Mesenchymal stem cell (in vitro differentiated cells and primary cell): ENCODE measurements around the gene LIPN.

Experiments used
- DNase-seq: peaks from one replicate; pipeline ENCODE4 v3.0.0-alpha.2; 2013
- H2AFZ ChIP-seq: one replicate; pipeline ENCODE4 v1.6.1; 2013; ENCODE audit warnings: low read depth, mild to moderate bottlenecking, control low read depth, inconsistent platforms, low read length, moderate library complexity
- H2AK5ac ChIP-seq: 2 replicates; pipeline ENCODE4 v1.6.1; 2013; ENCODE audit warnings: low read length, moderate library complexity, mild to moderate bottlenecking, inconsistent platforms; ENCODE audit not compliant: severe bottlenecking
- H2BK120ac ChIP-seq: one replicate; pipeline ENCODE4 v1.6.1; 2013; ENCODE audit warnings: low read depth, mild to moderate bottlenecking, inconsistent platforms, low read length, moderate library complexity
- H2BK12ac ChIP-seq, 2 experiments: one replicate each; pipeline ENCODE4 v1.6.1; 2013; ENCODE audit warnings: inconsistent platforms in 2 of 2, low read length in 2 of 2, mild to moderate bottlenecking in 2 of 2, moderate library complexity in 2 of 2, control low read depth in 1 of 2
- H2BK15ac ChIP-seq: one replicate; pipeline ENCODE4 v1.6.1; 2013; ENCODE audit warnings: mild to moderate bottlenecking, low read depth, inconsistent platforms; ENCODE audit not compliant: poor library complexity, severe bottlenecking
- H2BK5ac ChIP-seq: 2 replicates; pipeline ENCODE4 v1.6.1; 2013; ENCODE audit warnings: low read depth, mild to moderate bottlenecking, low read length, control low read depth, inconsistent platforms; ENCODE audit not compliant: poor library complexity, severe bottlenecking
- H3K14ac ChIP-seq, 2 experiments: one replicate each; pipeline ENCODE4 v1.6.1; 2013; ENCODE audit warnings: inconsistent platforms in 2 of 2, low read length in 2 of 2, control low read depth in 1 of 2, mild to moderate bottlenecking in 1 of 2, moderate library complexity in 1 of 2
- H3K18ac ChIP-seq, 2 experiments: one replicate each; pipeline ENCODE4 v1.6.1; 2013; ENCODE audit warnings: inconsistent platforms in 2 of 2, low read length in 2 of 2, control low read depth in 1 of 2, low read depth in 1 of 2, mild to moderate bottlenecking in 1 of 2
- H3K23ac ChIP-seq, 2 experiments: one replicate each; pipeline ENCODE4 v1.6.1; 2013; ENCODE audit warnings: inconsistent platforms in 2 of 2, low read length in 2 of 2, mild to moderate bottlenecking in 2 of 2, moderate library complexity in 2 of 2, control low read depth in 1 of 2
- H3K27ac ChIP-seq: 2 replicates; pipeline ENCODE4 v1.5.1; 2013; ENCODE audit warnings: mild to moderate bottlenecking, moderate library complexity, low read length, control low read depth, inconsistent platforms; ENCODE audit not compliant: poor library complexity, severe bottlenecking
- H3K27me3 ChIP-seq, 2 experiments: 2 replicates each; pipeline versions ENCODE4 v1.6.1 to v1.7.0; 2013; ENCODE audit warnings: low read length in 2 of 2, mild to moderate bottlenecking in 2 of 2, moderate library complexity in 2 of 2, control low read depth in 1 of 2, inconsistent platforms in 1 of 2; ENCODE audit not compliant: control insufficient read depth in 1 of 2, insufficient read depth in 1 of 2
- H3K36me3 ChIP-seq, 2 experiments: 2 replicates each; pipeline versions ENCODE4 v1.6.1 to v1.7.0; 2013; ENCODE audit warnings: low read length in 2 of 2, control low read depth in 1 of 2, inconsistent platforms in 1 of 2, low read depth in 1 of 2, mild to moderate bottlenecking in 1 of 2; ENCODE audit not compliant: insufficient read depth in 2 of 2, control insufficient read depth in 1 of 2
- H3K4ac ChIP-seq, 2 experiments: one replicate each; pipeline ENCODE4 v1.6.1; 2013; ENCODE audit warnings: inconsistent platforms in 2 of 2, low read length in 2 of 2, mild to moderate bottlenecking in 2 of 2, moderate library complexity in 2 of 2, control low read depth in 1 of 2, low read depth in 1 of 2
- H3K4me1 ChIP-seq: 2 replicates; pipeline ENCODE4 v1.6.1; 2013; ENCODE audit warnings: low read depth, low read length, control low read depth; ENCODE audit not compliant: control insufficient read depth, insufficient read depth
- H3K4me2 ChIP-seq: 2 replicates; pipeline ENCODE4 v1.6.1; 2013; ENCODE audit warnings: low read length, mild to moderate bottlenecking, inconsistent platforms; ENCODE audit not compliant: poor library complexity, severe bottlenecking
- H3K4me3 ChIP-seq, 2 experiments: 2 replicates each; pipeline versions ENCODE4 v1.5.1 to v1.7.0; 2013; ENCODE audit warnings: low read length in 2 of 2, mild to moderate bottlenecking in 2 of 2, control low read depth in 1 of 2, low read depth in 1 of 2; ENCODE audit not compliant: insufficient read depth in 1 of 2
- H3K79me1 ChIP-seq: replicated peaks from 2 replicates; pipeline ENCODE4 v1.6.1; 2013; ENCODE audit warnings: mild to moderate bottlenecking, control low read depth, low read length, inconsistent platforms; ENCODE audit not compliant: poor library complexity, severe bottlenecking
- H3K9ac ChIP-seq: 2 replicates; pipeline ENCODE4 v1.7.0; 2013; ENCODE audit warnings: mild to moderate bottlenecking, low read length, moderate library complexity
- H3K9me3 ChIP-seq: 2 replicates; pipeline ENCODE4 v1.7.0; 2013; ENCODE audit warnings: mild to moderate bottlenecking, low read length; ENCODE audit not compliant: control insufficient read depth
- H4K8ac ChIP-seq: one replicate; pipeline ENCODE4 v1.6.1; 2013; ENCODE audit warnings: inconsistent platforms, mild to moderate bottlenecking, low read length, moderate library complexity
- H4K91ac ChIP-seq: one replicate; pipeline ENCODE4 v1.6.1; 2013; ENCODE audit warnings: mild to moderate bottlenecking, low read length, inconsistent platforms
- WGBS: methylation state at CpG from one replicate; pipeline ENCODE4 v1.1.7; 2013; ENCODE audit warnings: mixed read lengths; 5-methylcytosine and 5-hydroxymethylcytosine counted together

Gene LIPN

DNA sequence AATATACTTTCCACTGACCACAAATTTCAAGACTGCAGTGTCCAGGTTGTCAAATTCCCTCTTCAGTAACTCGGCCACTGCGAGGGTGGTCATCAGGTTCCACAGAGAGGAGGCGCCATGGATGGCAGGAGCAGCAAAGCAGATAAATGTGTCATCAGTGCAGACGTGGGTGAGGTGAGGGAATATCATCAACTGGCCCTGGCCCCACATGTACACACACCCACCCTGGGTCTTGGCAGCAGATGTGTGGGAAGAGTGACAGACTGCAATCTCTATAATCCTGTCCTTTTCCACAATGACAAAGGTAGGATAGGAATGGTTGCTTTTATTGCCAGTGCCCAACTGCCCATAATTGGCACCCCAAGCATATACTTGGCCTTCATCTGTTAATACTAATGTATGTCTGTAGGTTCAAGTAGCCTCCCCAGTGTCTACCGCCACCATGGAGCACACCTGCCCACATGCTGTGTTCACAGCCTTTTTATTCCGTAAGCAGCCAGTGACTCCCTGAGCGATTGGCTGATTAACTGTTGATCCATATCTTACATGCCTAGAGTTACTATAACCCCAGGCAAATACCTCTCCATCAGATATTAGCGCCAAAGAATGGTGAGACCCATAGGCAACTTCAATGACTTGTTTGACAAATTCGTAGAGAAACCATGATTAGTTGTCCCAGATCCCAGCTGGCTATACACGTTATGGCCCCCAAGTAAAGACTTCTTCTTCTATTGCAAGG lies 26.4 kb downstream of the LIPN start:
- H2BK15ac ChIP-seq = no peak overlapping the region
- peak overlapping the region in 1 of 2 experiments; percentile 18 for H3K18ac ChIP-seq
- H2BK5ac ChIP-seq = no peak overlapping the region
- no peaks in the 10 kb centered on the region for H3K36me3 ChIP-seq
- H3K4ac ChIP-seq = no peak overlapping the region
- H3K23ac ChIP-seq = no peak overlapping the region
- H3K79me1 ChIP-seq = no peaks in the 10 kb centered on the region
- 91% methylated on average over 10 of the region's 10 CpGs for WGBS
- H3K4me3 ChIP-seq = peak overlapping the region in 1 of 2 experiments; percentile 7
- H3K27me3 ChIP-seq = no peaks in the 10 kb centered on the region
- DNase-seq = no peak
- H2BK120ac ChIP-seq = no peak overlapping the region
- H4K91ac ChIP-seq = no peak overlapping the region
- no peaks in the 10 kb centered on the region for H3K9me3 ChIP-seq
- no peak overlapping the region for H3K9ac ChIP-seq
- H2BK12ac ChIP-seq = peak overlapping the region in 1 of 2 experiments; percentile 28
- no peak overlapping the region for H2AFZ ChIP-seq
- no peak overlapping the region for H2AK5ac ChIP-seq
- no peak overlapping the region for H3K27ac ChIP-seq
- H4K8ac ChIP-seq = no peak overlapping the region
- H3K4me1 ChIP-seq = no peaks in the 10 kb centered on the region
- peak overlapping the region in 1 of 2 experiments; percentile 35 for H3K14ac ChIP-seq
- no peak overlapping the region for H3K4me2 ChIP-seq

DNA sequence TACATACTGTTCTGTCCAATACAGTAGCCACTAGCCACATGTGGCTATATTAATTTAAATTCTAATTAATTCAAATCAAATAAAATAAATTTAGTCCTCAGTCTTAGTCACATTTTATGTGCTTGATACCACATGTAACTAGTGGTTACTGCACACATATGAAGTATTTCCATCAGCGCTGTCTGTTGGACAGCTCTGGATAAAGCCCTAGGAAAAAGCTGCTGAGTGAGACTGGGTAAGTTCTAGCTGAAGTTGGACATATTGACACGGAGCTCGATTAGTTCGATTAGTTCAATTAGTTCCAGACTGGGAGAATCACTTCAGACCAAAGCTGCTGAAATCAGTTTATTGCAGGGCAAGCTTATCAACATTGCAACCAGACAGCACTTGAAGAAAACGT lies 27.6 kb downstream of the LIPN start:
- no peak overlapping the region for H3K4me3 ChIP-seq
- H3K14ac ChIP-seq = no peak overlapping the region
- no peak overlapping the region for H3K4me2 ChIP-seq
- DNase-seq = no peak
- H2BK15ac ChIP-seq = no peak overlapping the region
- no peak overlapping the region for H2BK120ac ChIP-seq
- no peak overlapping the region for H2BK12ac ChIP-seq
- no peaks in the 10 kb centered on the region for H3K9me3 ChIP-seq
- no peaks in the 10 kb centered on the region for H3K79me1 ChIP-seq
- 82% methylated on average over 5 of the region's 5 CpGs for WGBS
- H2BK5ac ChIP-seq = no peak overlapping the region
- no peak overlapping the region for H4K8ac ChIP-seq
- no peaks in the 10 kb centered on the region for H3K27me3 ChIP-seq
- H3K4me1 ChIP-seq = no peaks in the 10 kb centered on the region
- no peaks in the 10 kb centered on the region for H3K36me3 ChIP-seq
- no peak overlapping the region for H2AK5ac ChIP-seq
- H3K4ac ChIP-seq = no peak overlapping the region
- H3K27ac ChIP-seq = no peak overlapping the region
- no peak overlapping the region for H3K9ac ChIP-seq
- H3K18ac ChIP-seq = no peak overlapping the region
- H2AFZ ChIP-seq = no peak overlapping the region
- no peak overlapping the region for H4K91ac ChIP-seq
- H3K23ac ChIP-seq = no peak overlapping the region

DNA sequence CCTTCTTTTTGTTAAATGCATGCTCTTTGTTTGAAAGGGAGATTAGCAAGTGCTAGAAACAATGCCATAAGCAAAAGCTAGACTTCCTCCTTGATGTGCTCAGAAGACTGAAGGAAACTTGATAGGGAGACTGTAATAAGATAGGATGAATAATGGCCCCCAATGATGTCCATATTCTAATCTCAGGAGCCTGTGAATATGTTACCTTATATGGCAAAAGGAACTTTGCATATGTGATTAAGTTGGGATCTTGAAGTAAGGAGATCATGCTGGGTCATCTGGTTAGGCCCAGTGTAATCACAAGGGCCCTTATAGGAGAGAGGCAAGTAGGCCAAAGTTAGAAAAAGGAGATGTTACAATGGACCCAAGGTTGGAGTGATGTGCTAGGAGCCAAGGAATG lies 29.1 kb downstream of the LIPN start:
- H3K4me1 ChIP-seq = peaks cover 2% of the 10 kb centered on the region
- H2AFZ ChIP-seq = no peak overlapping the region
- H3K36me3 ChIP-seq = no peaks in the 10 kb centered on the region
- no peak overlapping the region for H3K23ac ChIP-seq
- no peak overlapping the region for H4K91ac ChIP-seq
- no peak overlapping the region for H2BK5ac ChIP-seq
- no peak for DNase-seq
- no peak overlapping the region for H2BK120ac ChIP-seq
- H3K9me3 ChIP-seq = no peaks in the 10 kb centered on the region
- H4K8ac ChIP-seq = no peak overlapping the region
- H3K4ac ChIP-seq = no peak overlapping the region
- H3K9ac ChIP-seq = no peak overlapping the region
- no peak overlapping the region for H2BK15ac ChIP-seq
- no peak overlapping the region for H3K14ac ChIP-seq
- H3K4me2 ChIP-seq = no peak overlapping the region
- H3K27ac ChIP-seq = no peak overlapping the region
- no peak overlapping the region for H2AK5ac ChIP-seq
- no peak overlapping the region for H3K18ac ChIP-seq
- H3K4me3 ChIP-seq = no peak overlapping the region
- no peaks in the 10 kb centered on the region for H3K79me1 ChIP-seq
- H3K27me3 ChIP-seq = no peaks in the 10 kb centered on the region
- no peak overlapping the region for H2BK12ac ChIP-seq

DNA sequence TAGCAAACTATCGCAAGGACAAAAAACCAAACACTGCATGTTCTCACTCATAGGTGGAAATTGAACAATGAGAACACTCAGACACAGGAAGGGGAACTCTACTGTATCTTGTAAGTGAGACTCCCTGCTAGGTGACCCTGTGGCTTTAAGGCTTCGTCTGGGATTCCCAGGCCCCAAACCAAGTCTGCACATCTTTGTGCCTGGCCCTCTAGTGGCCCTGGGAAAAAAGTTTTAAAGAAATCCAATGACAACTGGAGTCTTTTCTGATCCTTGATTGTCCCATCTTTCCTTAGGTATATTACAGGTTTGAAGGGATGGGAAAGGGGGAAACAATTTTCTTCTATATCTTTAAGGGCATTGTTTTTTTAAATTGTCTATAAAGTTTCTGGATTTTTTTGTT lies 32.1 kb downstream of the LIPN start:
- no peak overlapping the region for H3K4me2 ChIP-seq
- WGBS = 47% methylated on average over 2 of the region's 2 CpGs
- no peak overlapping the region for H2AK5ac ChIP-seq
- H3K27ac ChIP-seq = no peak overlapping the region
- H2BK12ac ChIP-seq = no peak overlapping the region
- H3K18ac ChIP-seq = no peak overlapping the region
- H3K4me3 ChIP-seq = no peak overlapping the region
- no peak overlapping the region for H2BK15ac ChIP-seq
- H3K79me1 ChIP-seq = no peaks in the 10 kb centered on the region
- no peak overlapping the region for H3K9ac ChIP-seq
- no peak overlapping the region for H4K91ac ChIP-seq
- H2AFZ ChIP-seq = no peak overlapping the region
- H4K8ac ChIP-seq = no peak overlapping the region
- no peaks in the 10 kb centered on the region for H3K9me3 ChIP-seq
- no peaks in the 10 kb centered on the region for H3K27me3 ChIP-seq
- no peak overlapping the region for H3K23ac ChIP-seq
- no peaks in the 10 kb centered on the region for H3K36me3 ChIP-seq
- H3K4ac ChIP-seq = no peak overlapping the region
- no peak overlapping the region for H2BK120ac ChIP-seq
- H3K14ac ChIP-seq = no peak overlapping the region
- peaks cover 4% of the 10 kb centered on the region for H3K4me1 ChIP-seq
- no peak overlapping the region for H2BK5ac ChIP-seq
- peak; percentile 45 for DNase-seq
